GM19438 (cell line): ENCODE results near the gene LDLRAD4.

Experiments used
- ATAC-seq: cut with Tn5 transposase; IDR thresholded peaks from one replicate; pipeline ENCODE4 v1.9.1; 2021; ENCODE audit warnings: low read depth; ENCODE audit not compliant: unreplicated experiment

The LDLRAD4 gene

DNA sequence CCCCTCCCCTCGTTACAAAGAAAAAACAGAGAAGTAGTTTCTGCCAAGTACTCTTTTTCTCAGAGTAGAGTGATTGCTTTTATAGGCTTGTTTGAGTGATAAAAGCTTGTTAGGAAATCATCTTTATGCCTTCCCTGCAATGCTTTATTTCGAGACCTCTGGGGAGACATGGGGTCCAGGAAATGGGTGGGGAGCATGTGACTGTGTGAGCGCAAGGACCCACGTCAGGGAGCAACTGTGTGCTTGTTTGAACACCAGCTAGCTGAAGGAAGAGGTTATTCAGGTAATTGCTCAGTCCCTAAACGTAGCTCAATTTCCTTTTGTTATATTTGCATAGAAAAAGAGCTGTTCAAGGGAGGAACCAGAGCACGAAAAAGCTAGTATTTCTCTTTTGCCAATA is 320.5 kb downstream of the LDLRAD4 start:
- no peak for ATAC-seq

DNA sequence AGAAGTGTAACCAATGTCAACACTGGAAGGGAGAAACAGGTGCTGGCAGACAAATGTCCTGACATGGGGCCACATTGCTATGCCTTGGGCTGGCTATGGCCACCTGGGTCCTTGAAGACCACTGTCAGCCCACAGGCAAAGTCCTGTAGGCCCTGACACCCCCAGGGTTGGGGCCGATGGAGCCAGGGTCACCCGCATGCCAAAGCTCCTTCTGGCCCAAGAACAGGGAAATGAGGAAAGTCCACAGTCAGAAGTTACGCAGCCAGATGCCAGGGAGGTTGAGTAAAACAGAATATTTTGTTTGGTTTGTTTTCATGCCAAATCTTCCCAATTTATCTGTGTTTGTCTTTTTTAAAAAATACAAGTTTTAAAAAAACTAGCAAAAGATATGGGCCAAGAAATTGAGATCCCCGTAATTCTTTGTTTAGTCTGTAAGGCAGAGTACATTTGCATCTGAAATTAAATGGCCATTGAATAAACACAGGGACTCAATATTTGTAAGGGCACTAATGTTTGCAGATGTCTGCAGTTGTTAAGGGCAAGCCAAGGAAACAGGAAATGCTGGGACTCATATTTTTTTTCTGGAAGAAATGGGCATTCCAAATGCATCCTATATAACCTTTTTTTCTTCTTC is 321.4 kb downstream of the LDLRAD4 start:
- no peak for ATAC-seq

DNA sequence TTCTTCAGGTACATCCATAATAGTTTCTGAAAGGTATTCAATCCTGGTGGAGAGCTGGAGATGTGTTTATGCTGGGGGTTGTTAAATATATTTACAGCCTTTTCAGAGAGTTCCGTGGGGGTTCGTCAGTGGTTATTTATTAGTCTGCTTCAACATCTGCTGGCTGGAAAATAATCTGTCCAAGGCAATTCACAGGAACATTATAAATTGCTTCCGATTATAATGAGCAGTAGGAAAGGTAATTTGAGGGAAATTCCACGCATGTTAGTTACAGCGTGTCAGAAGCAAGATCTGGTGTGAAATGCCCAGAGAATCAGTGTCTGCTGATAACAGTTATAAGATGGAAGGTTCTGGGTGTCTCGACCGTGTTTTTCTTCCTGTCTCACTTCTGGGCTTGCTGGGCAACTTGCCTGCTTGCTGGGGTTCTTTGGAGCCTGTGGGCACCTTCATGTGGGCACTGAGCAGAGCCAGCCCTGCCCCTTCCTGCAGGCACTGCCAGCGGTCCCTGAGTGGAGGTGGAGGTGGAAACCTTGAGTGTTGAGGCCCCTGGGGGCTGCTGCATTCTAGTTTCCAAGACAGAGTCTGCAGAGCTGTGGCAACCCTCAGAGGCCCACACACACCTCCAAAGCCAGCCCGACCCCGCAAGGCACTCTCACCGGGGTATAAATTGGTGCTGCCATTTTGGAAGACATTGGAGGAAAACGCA is 322.1 kb downstream of the LDLRAD4 start:
- no peak for ATAC-seq

DNA sequence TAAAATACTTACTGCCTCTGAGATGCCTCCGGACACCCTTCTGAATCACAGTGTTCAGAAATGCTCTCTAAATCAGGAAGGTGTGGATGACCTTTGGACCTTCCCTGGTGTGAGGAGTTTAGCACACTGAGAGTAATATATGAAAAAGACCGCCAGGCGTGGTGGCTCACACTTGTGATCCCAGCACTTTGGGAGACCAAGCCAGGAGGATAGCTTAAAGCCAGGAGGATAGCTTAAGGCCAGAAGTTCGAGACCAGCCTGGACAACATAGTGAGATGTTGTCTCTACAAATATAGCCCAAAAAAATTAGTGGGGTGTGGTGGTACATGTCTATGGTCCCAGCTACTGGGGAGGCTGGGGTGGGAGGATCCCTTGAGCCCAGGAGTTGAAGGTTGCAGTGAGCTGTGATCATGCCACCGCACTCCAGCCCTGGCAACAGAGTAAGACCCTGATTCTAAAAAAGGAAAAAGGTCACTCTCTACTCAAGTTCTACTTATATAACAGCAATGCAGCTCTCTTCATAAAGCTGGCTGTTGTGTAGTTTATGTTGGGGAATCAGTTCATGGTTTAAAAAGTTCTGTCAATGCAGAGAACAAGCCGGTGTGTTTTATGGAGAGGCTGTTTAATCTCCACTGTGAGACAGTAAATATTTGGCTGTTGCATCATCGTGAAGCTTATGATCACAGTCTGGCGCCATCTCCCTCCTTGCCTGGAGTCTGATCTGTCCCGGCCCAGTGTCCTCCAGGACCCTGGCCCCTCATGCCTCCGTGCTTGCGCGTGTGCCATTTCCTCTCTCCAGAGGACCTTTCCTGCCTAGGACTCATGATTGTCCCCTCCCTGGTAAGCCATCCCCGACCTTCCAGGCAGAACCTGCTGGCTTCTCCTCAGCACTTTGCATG is 323.3 kb downstream of the LDLRAD4 start:
- ATAC-seq, result no peak

DNA sequence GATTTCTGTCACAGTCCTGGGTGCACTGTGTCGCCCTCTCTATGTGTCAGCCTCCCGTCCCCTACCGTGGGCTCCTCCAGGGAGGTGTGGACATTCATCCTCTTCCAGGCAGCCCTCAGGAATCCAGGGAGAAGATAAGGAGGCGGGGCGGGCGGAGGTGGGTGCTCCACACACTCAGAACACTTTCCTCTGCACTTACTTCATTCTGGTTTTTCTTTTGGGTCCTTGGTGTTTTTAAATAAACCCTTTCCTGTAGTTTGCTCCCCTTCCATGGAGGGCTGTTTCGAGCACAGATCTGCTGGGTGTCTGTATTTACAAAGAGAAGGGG is 323.9 kb downstream of the LDLRAD4 start:
- ATAC-seq, result no peak

DNA sequence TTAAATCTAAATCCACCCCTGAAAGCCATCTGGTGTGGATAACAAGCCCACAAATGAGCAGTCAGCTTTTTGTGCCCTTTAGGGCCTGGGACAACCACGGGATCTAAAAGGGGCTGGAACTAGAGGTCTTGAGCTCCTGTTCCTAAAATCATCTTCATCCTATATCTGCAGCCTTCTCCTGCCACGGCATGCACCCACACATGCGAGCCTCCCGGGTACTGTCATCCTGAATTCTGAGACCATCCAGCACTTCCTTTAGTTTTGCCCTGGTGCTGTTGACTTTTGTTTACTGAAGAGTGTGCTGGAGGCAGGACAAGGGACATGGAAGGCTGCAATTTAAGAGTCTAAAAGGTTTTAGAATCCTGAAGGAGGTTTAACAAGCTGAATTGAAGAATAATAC is 324.6 kb downstream of the LDLRAD4 start:
- ATAC-seq, result no peak

DNA sequence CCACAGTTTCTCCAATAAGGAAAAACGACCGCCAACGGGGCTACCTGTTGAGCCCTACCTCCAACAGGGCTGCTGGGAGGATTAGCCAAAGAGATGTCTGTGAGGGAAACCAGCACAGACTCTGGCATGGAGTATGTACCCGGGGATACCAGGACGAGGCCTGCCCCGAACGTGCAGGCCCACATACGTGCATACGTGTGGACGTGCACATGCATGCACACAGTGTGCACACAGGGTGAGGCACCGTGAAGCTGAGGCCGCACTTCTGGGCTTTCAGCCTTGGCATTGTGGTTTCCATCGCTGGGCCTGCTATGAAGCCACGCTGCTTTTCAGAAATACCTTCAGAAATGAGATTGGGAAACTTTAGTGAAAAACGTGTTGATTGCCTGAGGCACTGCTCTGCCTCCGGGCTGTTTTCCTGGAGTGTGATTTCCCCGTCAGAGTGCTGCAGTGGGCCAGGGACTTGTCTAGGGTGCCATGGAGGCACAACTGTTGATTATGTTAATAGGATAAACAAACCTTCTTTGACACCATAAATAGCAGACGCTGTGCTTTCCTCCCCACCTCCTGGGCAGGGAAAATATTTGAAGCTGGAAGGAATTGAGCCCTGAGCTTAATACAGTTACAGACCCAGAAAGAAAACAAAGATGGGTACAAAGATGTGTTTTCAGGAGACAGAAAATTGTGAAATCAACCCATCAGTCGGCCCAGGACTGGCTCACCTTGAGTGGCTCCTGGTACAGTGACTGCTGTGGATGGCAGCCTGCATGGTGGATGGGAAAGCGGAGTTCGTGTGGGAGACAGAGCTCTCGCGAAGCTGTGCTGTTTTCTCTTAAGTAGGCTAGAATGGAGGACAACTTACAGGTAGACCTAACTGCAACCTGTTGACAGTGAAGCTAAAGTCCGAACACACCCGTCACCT is 325.5 kb downstream of the LDLRAD4 start:
- ATAC-seq, result no peak

DNA sequence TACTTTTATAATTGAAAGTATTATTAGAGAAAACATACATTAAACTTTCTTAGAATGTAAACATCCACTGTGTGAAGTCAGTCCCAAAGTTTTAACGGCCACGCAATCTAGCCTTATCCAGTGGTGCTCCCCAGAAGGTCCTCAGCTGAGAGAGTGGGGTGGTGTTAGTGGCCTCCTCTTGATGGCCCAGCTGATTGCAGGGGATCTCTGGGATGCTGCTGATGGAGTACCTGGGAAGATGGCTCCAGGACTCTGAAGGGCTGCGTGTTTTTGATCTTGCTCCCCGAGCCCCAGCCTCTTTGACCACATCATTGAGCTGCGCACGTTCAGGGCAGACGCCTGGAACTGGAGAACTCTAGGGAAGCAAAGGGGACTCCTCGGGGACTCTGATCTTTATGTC is 326.4 kb downstream of the LDLRAD4 start:
- ATAC-seq, result no peak

DNA sequence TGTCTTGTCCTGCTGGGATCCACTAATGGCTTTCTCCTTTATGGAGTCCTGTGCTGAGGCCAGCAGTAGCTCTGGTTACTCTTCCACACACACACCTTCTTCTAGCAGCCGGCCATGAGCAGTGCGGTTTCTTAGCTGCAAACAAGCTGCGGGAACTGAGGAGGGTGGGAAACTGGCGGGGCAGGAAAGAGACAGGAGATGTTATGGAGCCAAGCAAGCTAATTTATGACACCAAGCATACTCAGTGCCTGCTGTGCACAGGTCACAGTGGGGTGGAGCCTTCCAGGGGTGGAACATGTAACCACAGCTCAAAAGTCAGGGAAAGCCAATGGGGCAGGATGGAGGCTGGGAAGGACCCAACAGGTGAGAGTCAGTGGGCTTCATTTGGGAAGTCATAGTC is 327.0 kb downstream of the LDLRAD4 start:
- no peak for ATAC-seq

DNA sequence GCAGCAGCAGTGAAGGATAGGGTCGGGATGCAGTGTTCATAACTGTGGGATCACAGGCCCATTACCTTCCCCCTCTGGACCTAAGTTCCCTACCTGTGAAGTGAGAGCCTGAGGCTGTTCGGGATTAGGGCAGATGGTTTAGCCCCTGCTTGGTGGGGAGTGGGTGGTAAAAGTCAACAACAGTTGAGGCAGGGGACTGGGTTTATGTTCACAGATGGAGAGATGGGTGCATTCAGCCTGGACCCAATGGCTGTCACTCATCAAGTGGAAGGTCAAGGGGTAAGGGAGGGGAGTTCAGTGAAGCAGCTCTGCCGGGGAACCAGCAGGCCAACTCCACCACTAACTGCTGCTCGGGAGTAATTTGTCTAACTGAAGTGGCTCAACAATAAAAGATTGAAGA is 327.4 kb downstream of the LDLRAD4 start:
- ATAC-seq, result no peak

DNA sequence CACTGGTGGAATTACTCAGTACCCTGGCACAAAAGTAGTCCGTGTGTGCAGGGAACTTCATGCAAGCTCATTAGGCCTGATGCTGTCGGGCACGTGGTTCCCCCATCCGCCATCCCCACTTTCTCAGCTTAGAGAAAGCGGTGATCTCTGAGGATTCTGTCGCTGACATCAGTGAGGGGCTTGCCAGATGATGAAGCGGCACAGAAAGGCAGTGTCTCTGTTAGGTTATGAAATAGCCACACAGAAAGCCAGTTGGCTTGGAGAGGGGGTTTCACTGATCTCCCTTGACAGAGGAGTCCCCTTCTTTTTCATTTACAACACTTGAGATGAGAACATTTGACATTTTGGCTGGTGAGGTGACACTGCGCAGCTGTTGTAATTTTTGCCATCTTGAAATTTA is 328.1 kb downstream of the LDLRAD4 start:
- no peak for ATAC-seq

DNA sequence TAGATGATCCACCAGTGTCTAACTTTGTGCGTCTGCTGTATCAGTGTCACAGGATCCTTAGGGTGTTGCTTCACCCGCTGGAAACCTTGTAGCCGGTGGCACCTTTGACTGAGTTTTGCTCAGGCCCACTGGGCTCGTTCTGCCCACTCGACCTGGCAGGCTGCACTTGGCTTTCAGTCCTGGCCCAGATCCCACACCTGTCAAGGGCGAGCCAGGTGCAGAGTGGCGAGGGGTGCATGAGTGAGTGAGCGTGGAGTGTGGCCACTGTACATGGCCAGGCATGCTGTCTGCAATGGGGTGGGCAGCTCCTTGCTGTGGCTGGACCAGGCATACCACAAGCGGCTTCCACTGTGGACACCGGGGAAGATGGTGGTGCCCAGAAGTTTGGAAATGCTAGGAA is 328.8 kb downstream of the LDLRAD4 start:
- no peak for ATAC-seq

DNA sequence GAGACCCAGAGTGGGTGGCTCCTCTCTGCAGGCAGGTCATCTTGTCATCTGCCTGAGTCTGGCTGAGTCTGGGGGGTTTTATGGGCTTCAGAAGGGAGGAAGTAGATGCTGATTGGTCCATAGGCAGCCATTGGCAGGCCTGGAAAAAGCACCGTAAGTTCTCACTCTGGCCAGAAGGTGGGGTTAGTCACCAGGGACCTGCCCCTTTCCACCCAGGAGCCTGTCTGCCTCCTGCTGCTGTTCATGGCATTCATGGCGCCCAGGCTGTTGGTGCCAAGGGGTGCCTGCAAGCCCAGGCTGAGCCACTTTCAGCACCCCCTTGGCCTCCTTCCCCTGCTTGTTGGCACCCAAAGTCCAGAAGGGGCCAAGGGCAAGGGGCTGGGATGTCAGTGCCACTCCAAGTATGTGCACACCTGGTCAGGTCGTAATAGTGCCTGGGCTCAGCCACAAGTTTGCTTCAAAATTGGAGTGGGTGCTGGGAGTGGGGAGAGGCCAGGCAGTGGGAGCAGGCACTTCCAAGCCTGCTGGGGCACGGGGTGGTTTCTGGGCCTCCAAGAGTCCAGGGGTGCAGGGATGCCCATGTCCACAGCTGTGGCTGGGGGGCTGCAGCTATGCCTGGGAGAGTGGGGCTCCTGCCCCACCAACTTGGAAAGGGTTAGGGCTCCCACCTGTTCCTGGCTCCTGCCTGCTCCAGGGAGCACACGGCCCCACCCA is 329.7 kb downstream of the LDLRAD4 start:
- no peak for ATAC-seq

DNA sequence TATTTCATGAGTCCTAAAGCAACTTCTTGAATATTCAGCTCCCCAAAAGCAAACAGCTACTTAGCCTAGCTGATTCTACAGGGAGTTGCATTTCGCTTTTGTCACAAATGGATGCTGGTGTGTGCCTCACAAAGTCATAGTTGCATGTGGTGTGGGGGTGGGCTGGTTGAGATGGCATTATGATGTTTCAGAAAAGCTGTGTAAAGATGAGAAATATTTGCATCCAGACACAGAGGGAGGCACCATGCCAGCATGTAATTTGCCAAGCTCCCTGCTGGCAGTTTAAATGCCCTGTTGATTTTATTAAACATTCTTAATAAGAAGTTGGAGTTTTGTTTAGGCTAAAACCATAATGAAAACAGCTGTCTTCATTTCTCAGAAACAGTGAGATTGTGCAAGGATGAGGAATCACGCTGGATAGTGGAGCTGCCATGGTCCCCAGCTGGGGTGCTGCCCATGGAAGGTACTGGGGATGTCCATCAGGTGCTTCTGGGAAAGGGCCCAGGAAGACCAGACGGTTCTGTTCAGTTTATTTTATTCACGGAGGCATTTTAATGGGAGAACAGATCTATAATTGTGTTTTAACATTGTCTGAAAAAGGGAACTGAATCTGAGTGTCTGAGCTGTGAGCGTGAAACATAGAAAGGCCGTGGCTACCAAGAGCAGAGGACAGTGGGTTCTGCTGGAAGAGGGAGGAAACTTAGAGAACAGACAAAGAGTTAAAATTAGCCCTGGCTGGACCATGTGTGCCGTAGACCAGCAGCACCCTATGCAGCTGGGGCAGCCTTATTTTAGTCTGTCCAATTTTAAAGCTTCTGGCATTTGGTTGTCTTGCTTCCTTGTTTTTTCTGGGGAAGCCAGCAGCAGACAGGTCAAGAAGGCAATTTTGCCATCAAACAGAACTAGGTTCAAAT is 330.7 kb downstream of the LDLRAD4 start:
- no peak for ATAC-seq

DNA sequence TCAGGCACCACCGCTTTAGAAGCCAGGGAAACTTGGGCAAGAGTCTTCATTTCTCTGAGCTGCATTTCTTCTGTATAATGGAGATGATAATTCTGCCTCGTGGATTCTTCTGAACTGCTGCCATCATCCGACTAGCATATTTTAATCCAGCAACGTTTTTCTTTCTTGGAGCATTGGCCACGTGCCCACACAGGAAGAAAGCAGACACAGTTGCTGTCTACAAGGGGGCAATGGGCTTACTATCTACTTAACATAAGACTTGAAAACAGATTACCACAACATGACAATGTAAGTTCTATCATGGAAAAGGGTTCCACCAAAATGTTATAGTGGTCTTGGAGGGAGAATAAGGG is 331.3 kb downstream of the LDLRAD4 start:
- ATAC-seq, result no peak

DNA sequence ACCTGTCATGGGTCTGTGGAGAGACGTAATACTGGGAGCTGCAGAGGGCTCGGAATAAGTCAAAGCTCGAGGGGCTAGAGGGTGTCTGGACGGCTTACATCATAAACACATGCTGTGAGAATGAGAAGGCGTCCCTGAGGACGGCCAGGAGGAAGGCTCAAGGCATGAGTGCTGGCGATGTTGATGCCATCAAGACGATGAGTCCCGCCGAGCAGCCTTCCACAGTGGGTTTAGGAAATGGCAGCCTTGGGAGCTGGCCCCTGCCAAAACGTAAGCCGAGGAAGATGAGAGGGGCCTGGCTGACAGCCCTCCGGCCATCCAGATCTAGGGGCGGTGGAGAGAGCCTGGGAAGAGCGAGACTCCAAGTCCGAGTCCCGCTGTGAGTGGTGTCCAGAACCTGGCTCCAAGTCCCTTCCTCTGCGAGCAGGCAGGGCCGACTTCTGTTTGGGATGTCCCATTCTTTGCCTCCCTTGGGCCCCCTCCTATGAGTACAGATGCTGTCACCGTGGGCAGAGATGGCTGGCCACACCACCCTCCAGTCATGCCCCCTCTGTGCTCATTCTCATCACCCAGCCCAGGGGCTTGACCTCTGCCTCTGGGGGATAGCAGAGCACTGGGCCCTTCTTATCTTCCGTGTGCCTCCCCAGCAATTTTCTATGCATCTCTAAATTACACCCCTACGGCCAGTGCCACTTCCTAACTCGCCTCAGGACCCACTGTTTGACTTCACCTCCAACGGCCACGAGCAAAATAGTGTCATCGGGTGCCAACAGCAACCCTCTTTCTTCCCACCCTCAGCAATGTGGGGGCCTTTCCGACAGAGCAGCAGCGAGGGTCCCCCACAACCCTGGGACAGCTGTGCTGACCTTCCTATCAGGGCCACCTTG is 332.1 kb downstream of the LDLRAD4 start:
- ATAC-seq, result no peak

DNA sequence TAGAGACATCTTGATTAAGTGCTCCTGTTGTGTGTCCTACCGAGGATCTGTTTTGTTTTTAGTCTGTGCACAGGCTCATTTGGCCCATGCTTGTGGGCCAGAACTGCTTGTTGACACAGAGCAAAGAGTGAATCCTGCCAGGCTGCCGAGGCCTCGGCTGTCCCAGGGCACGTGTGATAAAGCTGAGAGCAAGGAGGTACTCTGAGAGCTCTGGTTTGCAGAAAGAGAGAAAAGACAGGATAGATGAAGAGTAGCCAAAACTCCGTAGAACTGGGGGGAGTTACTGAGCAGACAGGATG is 332.7 kb downstream of the LDLRAD4 start:
- ATAC-seq, result no peak
